Gastrocnemius medialis (tissue), 4 donors: ENCODE measurements around the gene IRF2BPL. TPM values are rescaled to one million over a fixed set of nuclear protein-coding genes. Genes with fewer than 3 reads are reported as not detected.

ENCODE experiments used
- ATAC-seq, 2 donors: fragments of 150-250 bp; one replicate each; pipeline ENCODE4 v1.9.1; 2016
- DNase-seq, 2 donors: peaks; one replicate each; pipeline ENCODE4 v3.0.0-alpha.2; 2019
- H3K27ac ChIP-seq, 4 donors: fragments of 200-600 bp; sonication (generic); 1 replicate in 1 of 4; 2 replicates in 3 of 4; pipeline ENCODE4 v1.5.1; 2016 to 2018; ENCODE audit warnings: mild to moderate bottlenecking in 2 of 4, moderate library complexity in 1 of 4
- H3K27me3 ChIP-seq, 3 donors: fragments of 200-600 bp; sonication (generic) in 2 of 3; 1 replicate in 1 of 3; 2 replicates in 2 of 3; pipeline versions ENCODE4 v1.5.1 to v1.6.0; 2016 to 2019; ENCODE audit warnings: mild to moderate bottlenecking in 1 of 3, moderate library complexity in 1 of 3
- H3K36me3 ChIP-seq, 2 donors: fragments of 200-600 bp; sonication (generic) in 1 of 2; one replicate each; pipeline ENCODE4 v1.5.1; 2017 to 2018
- H3K4me1 ChIP-seq, 2 donors: fragments of 200-600 bp; sonication (generic) in 1 of 2; one replicate each; pipeline ENCODE4 v1.5.1; 2016 to 2017; ENCODE audit warnings: mild to moderate bottlenecking in 2 of 2
- H3K4me3 ChIP-seq, 4 donors: fragments of 200-600 bp; sonication (generic) in 3 of 4; 1 replicate in 1 of 4; 2 replicates in 3 of 4; pipeline ENCODE4 v1.5.1; 2016 to 2019; ENCODE audit warnings: mild to moderate bottlenecking in 2 of 4
- H3K9me3 ChIP-seq, 3 donors: fragments of 200-600 bp; sonication (generic) in 2 of 3; 1 replicate in 1 of 3; 2 replicates in 2 of 3; pipeline ENCODE4 v1.5.1; 2016 to 2019
- POLR2A ChIP-seq, 2 donors: fragments of 450-650 bp; IDR thresholded peaks; one replicate each; pipeline ENCODE4 v1.6.1; 2017; ENCODE audit warnings: antibody characterized with exemption in 2 of 2, mild to moderate bottlenecking in 2 of 2, moderate library complexity in 2 of 2
- in situ Hi-C, 4 donors: fragments of 200-750 bp; cut with MboI; loops; one replicate each; pipeline versions ENCODE4 v1.15.0 to v1.8.0; 2017; ENCODE audit warnings: low sequenced_read_pairs in 4 of 4
- intact Hi-C: fragments of 100-400 bp; cut with DNase I; formaldehyde crosslinking; loops from one replicate; pipeline ENCODE4 v1.15.1; 2023; ENCODE audit warnings: low total_unique reads
- total RNA-seq, 4 donors: library from RNA; depleted of rRNA; stranded (reverse); fragments of >200 nt; gene quantifications; one replicate each; pipeline versions ENCODE4 v1.1.0 to v1.2.3, GENCODE V29; 2016
- TF ChIP-seq, protein P1 (sequence below), 5 experiments: fragments of 450-650 bp in 3 of 5; fragments of 200-600 bp in 2 of 5; sonication (generic) in 2 of 5; IDR thresholded peaks in 4 of 5; conservative IDR thresholded peaks in 1 of 5; 1 replicate in 4 of 5; 2 replicates in 1 of 5; pipeline ENCODE4 v1.5.1; 2016 to 2019; ENCODE audit warnings: antibody characterized with exemption in 5 of 5, mild to moderate bottlenecking in 3 of 5, moderate library complexity in 3 of 5

The IRF2BPL gene
- total RNA-seq, 4 donors from 2014 or later = 15.0 to 26.4 (median 17.0) TPM

DNA sequence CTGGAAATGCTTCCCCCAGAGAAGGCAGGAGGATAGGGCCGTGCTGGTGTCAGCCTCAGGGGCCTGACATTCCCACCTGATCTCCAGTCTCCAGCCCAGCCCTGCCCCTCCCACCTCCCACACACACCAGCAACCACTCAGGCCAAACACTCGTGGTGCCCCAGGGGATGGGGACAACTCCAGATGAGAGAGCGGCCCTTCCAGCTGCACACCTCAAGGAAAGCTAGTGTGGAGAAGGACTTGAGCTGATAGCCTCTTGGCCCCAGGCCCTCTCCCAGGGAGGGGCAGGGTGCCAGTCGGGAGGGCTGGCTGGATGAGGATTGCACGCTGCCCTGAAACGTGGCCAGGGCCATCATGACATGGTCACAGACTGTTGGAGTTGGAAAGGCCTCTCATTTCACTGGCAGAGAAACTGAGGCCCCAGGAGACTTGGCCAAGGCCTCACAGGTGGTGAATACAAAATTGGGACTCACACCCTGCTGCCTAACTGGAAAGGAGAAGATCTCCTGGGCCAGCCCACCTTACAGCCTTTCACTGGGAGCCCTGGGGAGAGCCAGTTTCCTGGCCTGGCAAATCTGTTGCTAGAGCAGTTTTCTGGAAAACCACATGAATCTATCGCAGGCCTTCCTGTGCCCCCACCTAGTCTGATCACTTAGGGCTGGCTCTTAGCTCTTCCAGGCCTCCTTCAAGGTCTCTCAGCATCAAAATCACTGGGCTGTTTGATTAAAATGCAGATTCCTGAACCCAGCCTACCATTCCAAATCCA is 52.1 kb downstream of the IRF2BPL start:
- Histone ChIP-seq H3K27me3 (no peaks in the 10 kb centered on the region), H3K36me3 (no peaks in the 10 kb centered on the region), H3K9me3 (no peaks in the 10 kb centered on the region), H3K4me1 (no peaks in the 10 kb centered on the region), H3K4me3 (no peak overlapping the region), H3K27ac (no peak overlapping the region)
- in situ Hi-C loops = no loop called here
- TF ChIP-seq POLR2A (IDR thresholded peaks at IDR 0.05) = no peak
- TF ChIP-seq, protein P1, sequence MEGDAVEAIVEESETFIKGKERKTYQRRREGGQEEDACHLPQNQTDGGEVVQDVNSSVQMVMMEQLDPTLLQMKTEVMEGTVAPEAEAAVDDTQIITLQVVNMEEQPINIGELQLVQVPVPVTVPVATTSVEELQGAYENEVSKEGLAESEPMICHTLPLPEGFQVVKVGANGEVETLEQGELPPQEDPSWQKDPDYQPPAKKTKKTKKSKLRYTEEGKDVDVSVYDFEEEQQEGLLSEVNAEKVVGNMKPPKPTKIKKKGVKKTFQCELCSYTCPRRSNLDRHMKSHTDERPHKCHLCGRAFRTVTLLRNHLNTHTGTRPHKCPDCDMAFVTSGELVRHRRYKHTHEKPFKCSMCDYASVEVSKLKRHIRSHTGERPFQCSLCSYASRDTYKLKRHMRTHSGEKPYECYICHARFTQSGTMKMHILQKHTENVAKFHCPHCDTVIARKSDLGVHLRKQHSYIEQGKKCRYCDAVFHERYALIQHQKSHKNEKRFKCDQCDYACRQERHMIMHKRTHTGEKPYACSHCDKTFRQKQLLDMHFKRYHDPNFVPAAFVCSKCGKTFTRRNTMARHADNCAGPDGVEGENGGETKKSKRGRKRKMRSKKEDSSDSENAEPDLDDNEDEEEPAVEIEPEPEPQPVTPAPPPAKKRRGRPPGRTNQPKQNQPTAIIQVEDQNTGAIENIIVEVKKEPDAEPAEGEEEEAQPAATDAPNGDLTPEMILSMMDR (IDR thresholded peaks at IDR 0.05 in 4 of 5, conservative IDR thresholded peaks at IDR 0.05 in 1 of 5) = no peak
- ATAC-seq (no peak), DNase-seq (no peak)
- intact Hi-C loops = no loop called here

GRCh38 chr14:76975812-76976211 is 52.7 kb downstream of the IRF2BPL start:
- intact Hi-C loops (no loop called here), in situ Hi-C loops (no loop called here)
- no peak for ATAC-seq
- DNase-seq = no peak
- Histone ChIP-seq H3K4me3 (no peak overlapping the region), H3K9me3 (no peaks in the 10 kb centered on the region), H3K36me3 (no peaks in the 10 kb centered on the region), H3K27ac (no peak overlapping the region), H3K4me1 (no peaks in the 10 kb centered on the region), H3K27me3 (no peaks in the 10 kb centered on the region)
- TF ChIP-seq POLR2A (IDR thresholded peaks at IDR 0.05) = no peak

GRCh38 chr14:76975051-76975450 is 53.5 kb downstream of the IRF2BPL start:
- in situ Hi-C loops (no loop called here), intact Hi-C loops (no loop called here)

More at GRCh38 chr14:76975051-76975450, 53.5 kb downstream of the IRF2BPL start:
- TF ChIP-seq, protein P1 (IDR thresholded peaks at IDR 0.05 in 4 of 5, conservative IDR thresholded peaks at IDR 0.05 in 1 of 5) = no peak
- TF ChIP-seq POLR2A (IDR thresholded peaks at IDR 0.05) = no peak
- DNase-seq = no peak
- ATAC-seq = no peak
- H3K4me3 ChIP-seq = no peak overlapping the region
- no peak overlapping the region for H3K27ac ChIP-seq
- H3K9me3 ChIP-seq = no peaks in the 10 kb centered on the region
- no peaks in the 10 kb centered on the region for H3K36me3 ChIP-seq
- H3K4me1 ChIP-seq = no peaks in the 10 kb centered on the region
- H3K27me3 ChIP-seq = no peaks in the 10 kb centered on the region

Other genes starting within 250 kb of the IRF2BPL start
- gene ANGEL1, start 215.8 kb downstream of the IRF2BPL start, total RNA-seq = 10 to 100 TPM in 3 of 4 donors, 1 to 10 TPM in 1; 8.6 to 16.9 (median 12.7) TPM
- not detected for gene LRRC74A, start 202.3 kb downstream of the IRF2BPL start, total RNA-seq
- gene CIPC, start 69.5 kb upstream of the IRF2BPL start, total RNA-seq = 100 to 1,000 TPM; 114 to 178 (median 120) TPM
- gene ZDHHC22, start 113.1 kb upstream of the IRF2BPL start, total RNA-seq = not detected
- under 1 TPM in 2 of 4 donors, not detected in 2; 0.05 TPM for gene TMEM63C, start 153.1 kb upstream of the IRF2BPL start, total RNA-seq
- gene NGB, start 242.5 kb upstream of the IRF2BPL start, total RNA-seq = not detected